OCI-LY1 (cell line): ENCODE data around the gene C2CD4B.

Source experiments
- EZH2 ChIP-seq: fragments of 200-600 bp; sonication (generic), shearing (Covaris generic); IDR thresholded peaks from 2 replicates; pipeline ENCODE4 v1.8.0; 2017; ENCODE audit warnings: borderline replicate concordance, mixed run types, mild to moderate bottlenecking, antibody characterized with exemption, low read length, moderate library complexity, mixed read lengths
- TF ChIP-seq, protein P1 (sequence below): fragments of 200-600 bp; sonication (generic), shearing (Covaris generic); IDR thresholded peaks from 2 replicates; pipeline ENCODE4 v1.5.1; 2017; ENCODE audit warnings: mild to moderate bottlenecking, antibody characterized with exemption, low read length, moderate library complexity, mixed read lengths

- TF ChIP-seq, protein P1, sequence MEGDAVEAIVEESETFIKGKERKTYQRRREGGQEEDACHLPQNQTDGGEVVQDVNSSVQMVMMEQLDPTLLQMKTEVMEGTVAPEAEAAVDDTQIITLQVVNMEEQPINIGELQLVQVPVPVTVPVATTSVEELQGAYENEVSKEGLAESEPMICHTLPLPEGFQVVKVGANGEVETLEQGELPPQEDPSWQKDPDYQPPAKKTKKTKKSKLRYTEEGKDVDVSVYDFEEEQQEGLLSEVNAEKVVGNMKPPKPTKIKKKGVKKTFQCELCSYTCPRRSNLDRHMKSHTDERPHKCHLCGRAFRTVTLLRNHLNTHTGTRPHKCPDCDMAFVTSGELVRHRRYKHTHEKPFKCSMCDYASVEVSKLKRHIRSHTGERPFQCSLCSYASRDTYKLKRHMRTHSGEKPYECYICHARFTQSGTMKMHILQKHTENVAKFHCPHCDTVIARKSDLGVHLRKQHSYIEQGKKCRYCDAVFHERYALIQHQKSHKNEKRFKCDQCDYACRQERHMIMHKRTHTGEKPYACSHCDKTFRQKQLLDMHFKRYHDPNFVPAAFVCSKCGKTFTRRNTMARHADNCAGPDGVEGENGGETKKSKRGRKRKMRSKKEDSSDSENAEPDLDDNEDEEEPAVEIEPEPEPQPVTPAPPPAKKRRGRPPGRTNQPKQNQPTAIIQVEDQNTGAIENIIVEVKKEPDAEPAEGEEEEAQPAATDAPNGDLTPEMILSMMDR: no peak
- no peak for TF ChIP-seq EZH2
Observed at GRCh38 chr15:62121273-62122015, 43.6 kb downstream of the C2CD4B start.
